Fibroblast of lung (primary cell): ENCODE results near the gene GCFC2. TPM values are rescaled to one million over a fixed set of nuclear protein-coding genes. Genes with fewer than 3 reads are reported as not detected.
A peak's percentile ranks its signal among the peaks of the same experiment; 100 is the strongest.

Experiments used
- DNase-seq, 2 donors: peaks; one replicate each; pipeline versions ENCODE4 v3.0.0 to v3.0.0-alpha.2; 2010; ENCODE audit warnings: low read depth in 2 of 2
- H2AFZ ChIP-seq: 2 replicates; pipeline ENCODE4 v1.5.1; 2012; ENCODE audit warnings: low read length, control low read depth, inconsistent platforms
- H3K27ac ChIP-seq: 2 replicates; pipeline ENCODE4 v1.5.1; 2011; ENCODE audit warnings: low read length, control low read depth; ENCODE audit not compliant: insufficient read depth
- H3K27me3 ChIP-seq: 2 replicates; pipeline ENCODE4 v1.5.1; 2011; ENCODE audit warnings: mild to moderate bottlenecking, low read length; ENCODE audit not compliant: control insufficient read depth, insufficient read depth
- H3K36me3 ChIP-seq: 2 replicates; pipeline ENCODE4 v1.5.1; 2011; ENCODE audit warnings: low read length; ENCODE audit not compliant: control insufficient read depth, insufficient read depth
- H3K4me1 ChIP-seq: 2 replicates; pipeline ENCODE4 v1.5.1; 2011; ENCODE audit warnings: low read length; ENCODE audit not compliant: control insufficient read depth, insufficient read depth; ENCODE audit errors: extremely low read depth
- H3K4me2 ChIP-seq: 2 replicates; pipeline ENCODE4 v1.5.1; 2011; ENCODE audit warnings: low read length, control low read depth; ENCODE audit not compliant: insufficient read depth; ENCODE audit errors: extremely low read depth
- H3K4me3 ChIP-seq, 4 experiments: fragments of 200-600 bp in 1 of 4; sonication (generic) in 1 of 4; replicated peaks in 1 of 4; 2 replicates each; pipeline ENCODE4 v1.5.1; 2011 to 2016; ENCODE audit warnings: low read length in 4 of 4, low read depth in 3 of 4, mild to moderate bottlenecking in 3 of 4, control low read depth in 2 of 4, inconsistent platforms in 1 of 4, mixed read lengths in 1 of 4; ENCODE audit not compliant: insufficient read depth in 1 of 4; ENCODE audit errors: control extremely low read depth in 1 of 4
- H3K79me2 ChIP-seq: 2 replicates; pipeline ENCODE4 v1.5.1; 2012; ENCODE audit warnings: mild to moderate bottlenecking, low read length, inconsistent platforms; ENCODE audit not compliant: control insufficient read depth, insufficient read depth
- H3K9ac ChIP-seq: 2 replicates; pipeline ENCODE4 v1.5.1; 2011; ENCODE audit warnings: mild to moderate bottlenecking, low read length, control low read depth; ENCODE audit not compliant: insufficient read depth
- H3K9me3 ChIP-seq: 2 replicates; pipeline ENCODE4 v1.5.1; 2012; ENCODE audit warnings: low read depth, low read length; ENCODE audit not compliant: control insufficient read depth, insufficient read depth
- H4K20me1 ChIP-seq: 2 replicates; pipeline ENCODE4 v1.5.1; 2011; ENCODE audit warnings: low read length; ENCODE audit not compliant: control insufficient read depth, insufficient read depth; ENCODE audit errors: extremely low read depth
- CTCF ChIP-seq, 2 donors: IDR thresholded peaks in 1 of 2; conservative IDR thresholded peaks in 1 of 2; 1 replicate in 1 of 2; 2 replicates in 1 of 2; pipeline ENCODE4 v1.5.1; 2011 to 2012; ENCODE audit warnings: low read length in 2 of 2, control low read depth in 1 of 2, inconsistent platforms in 1 of 2, low read depth in 1 of 2, mild to moderate bottlenecking in 1 of 2
- EZH2 ChIP-seq: IDR thresholded peaks from 2 replicates; pipeline ENCODE4 v1.5.1; 2012; ENCODE audit warnings: low read length, control low read depth, mild to moderate bottlenecking; ENCODE audit errors: missing control alignments
- polyA plus RNA-seq, 2 donors: library from polyadenylated mRNA; depleted of rRNA in 1 of 2; stranded (reverse) in 1 of 2; unstranded in 1 of 2; fragments of >200 nt; gene quantifications; 2 replicates each; pipeline ENCODE4 v1.2.1, GENCODE V29; 2011 to 2012; ENCODE audit warnings: missing spikeins in 1 of 2
- total RNA-seq: library from RNA; depleted of rRNA; stranded (reverse); fragments of >200 nt; gene quantifications from 2 replicates; pipeline ENCODE4 v1.2.1, GENCODE V29; 2014

GCFC2 gene
- total and polyA plus RNA-seq, 2 donors (not counting 1 experiment from before 2014, with no cell fraction given): 6.8 to 11.6 TPM

GRCh38 chr2:75657798-75658197 lies 52.9 kb downstream of the GCFC2 start:
- Histone ChIP-seq H3K4me1 (no peaks in the 10 kb centered on the region), H3K36me3 (peaks cover 2% of the 10 kb centered on the region), H2AFZ (no peak overlapping the region), H3K27me3 (no peaks in the 10 kb centered on the region), H3K9me3 (no peaks in the 10 kb centered on the region), H3K79me2 (no peaks in the 10 kb centered on the region), H3K27ac (no peak overlapping the region), H3K9ac (no peak overlapping the region), H3K4me2 (no peak overlapping the region), H4K20me1 (no peaks in the 10 kb centered on the region), H3K4me3 (no peak overlapping the region)
- no peak for TF ChIP-seq CTCF (conservative IDR thresholded peaks at IDR 0.05 in 1 of 2, IDR thresholded peaks at IDR 0.05 in 1 of 2; ENCODE audit: low read depth in 1 of 2, low read length in 2 of 2)
- TF ChIP-seq EZH2: no peak
- DNase-seq: no peak

GRCh38 chr2:75656563-75656962 lies 54.2 kb downstream of the GCFC2 start:
- Histone ChIP-seq H4K20me1 (no peaks in the 10 kb centered on the region), H3K9ac (no peak overlapping the region), H3K4me1 (no peaks in the 10 kb centered on the region), H3K36me3 (peaks cover 2% of the 10 kb centered on the region), H3K27ac (no peak overlapping the region), H2AFZ (no peak overlapping the region), H3K4me2 (no peak overlapping the region), H3K4me3 (no peak overlapping the region), H3K9me3 (no peaks in the 10 kb centered on the region), H3K27me3 (no peaks in the 10 kb centered on the region), H3K79me2 (no peaks in the 10 kb centered on the region)
- TF ChIP-seq EZH2: no peak
- TF ChIP-seq CTCF (conservative IDR thresholded peaks at IDR 0.05 in 1 of 2, IDR thresholded peaks at IDR 0.05 in 1 of 2; ENCODE audit: low read depth in 1 of 2, low read length in 2 of 2): no peak
- DNase-seq: no peak

- Histone ChIP-seq H3K27ac (no peak overlapping the region), H3K79me2 (no peaks in the 10 kb centered on the region), H3K9ac (no peak overlapping the region), H3K27me3 (no peaks in the 10 kb centered on the region), H3K9me3 (no peaks in the 10 kb centered on the region), H4K20me1 (no peaks in the 10 kb centered on the region), H2AFZ (no peak overlapping the region), H3K4me3 (no peak overlapping the region), H3K4me2 (no peak overlapping the region), H3K36me3 (peaks cover 2% of the 10 kb centered on the region), H3K4me1 (no peaks in the 10 kb centered on the region)
- TF ChIP-seq EZH2: no peak
- TF ChIP-seq CTCF (conservative IDR thresholded peaks at IDR 0.05 in 1 of 2, IDR thresholded peaks at IDR 0.05 in 1 of 2; ENCODE audit: low read depth in 1 of 2, low read length in 2 of 2): no peak
- peak in 1 of 2 donors; percentile 19 for DNase-seq
Measured at GRCh38 chr2:75655861-75656260, 54.9 kb downstream of the GCFC2 start.
